Measurements from ENCODE around the gene SPOCK3. TPM values are rescaled to one million over a fixed set of nuclear protein-coding genes. Genes with fewer than 3 reads are reported as not detected.

The SPOCK3 gene
- total RNA-seq, 4 donors from 2014 or later, result 1.3 to 47.5 (median 18.4) TPM

- Histone ChIP-seq H3K4me3 (no peak overlapping the region), H3K9me3 (no peaks in the 10 kb centered on the region), H3K27me3 (peaks cover 0 to 2% of the 10 kb centered on the region in 2 donors), H3K27ac (no peak overlapping the region), H3K36me3 (no peaks in the 10 kb centered on the region), H3K4me1 (no peaks in the 10 kb centered on the region)
- no peak for TF ChIP-seq CTCF (IDR thresholded peaks at IDR 0.05)
- no peak for TF ChIP-seq POLR2A (IDR thresholded peaks at IDR 0.05)
- no peak for DNase-seq
- intact Hi-C loops (cut with DNase I; ENCODE audit: low total_unique reads), result no loop called here
Observed at GRCh38 chr4:167230744-167231143, 3.5 kb downstream of the SPOCK3 start.

- TF ChIP-seq POLR2A (IDR thresholded peaks at IDR 0.05), result no peak
- Histone ChIP-seq H3K9me3 (no peaks in the 10 kb centered on the region), H3K4me1 (no peaks in the 10 kb centered on the region), H3K36me3 (no peaks in the 10 kb centered on the region), H3K27ac (no peak overlapping the region), H3K27me3 (no peaks in the 10 kb centered on the region), H3K4me3 (no peak overlapping the region)
- DNase-seq, result no peak
- intact Hi-C loops (cut with DNase I; ENCODE audit: low total_unique reads), result no loop called here
Observed at GRCh38 chr4:167222099-167222498, 12.2 kb downstream of the SPOCK3 start.

- TF ChIP-seq CTCF (IDR thresholded peaks at IDR 0.05) (no peak), POLR2A (IDR thresholded peaks at IDR 0.05) (no peak)
- intact Hi-C loops (cut with DNase I; ENCODE audit: low total_unique reads), result no loop called here
- no peak overlapping the region for H3K27ac ChIP-seq
- H3K9me3 ChIP-seq, result no peaks in the 10 kb centered on the region
- no peaks in the 10 kb centered on the region for H3K27me3 ChIP-seq
- no peaks in the 10 kb centered on the region for H3K36me3 ChIP-seq
- no peaks in the 10 kb centered on the region for H3K4me1 ChIP-seq
- no peak overlapping the region for H3K4me3 ChIP-seq
- DNase-seq, result no peak
Observed at GRCh38 chr4:167221084-167221483, 13.2 kb downstream of the SPOCK3 start.

GRCh38 chr4:167218022-167218608 is 16.2 kb downstream of the SPOCK3 start:
- no peaks in the 10 kb centered on the region for H3K9me3 ChIP-seq
- no peak for TF ChIP-seq CTCF (IDR thresholded peaks at IDR 0.05)
- TF ChIP-seq POLR2A (IDR thresholded peaks at IDR 0.05), result no peak
- no peak for DNase-seq
- intact Hi-C loops (cut with DNase I; ENCODE audit: low total_unique reads), result no loop called here
- H3K36me3 ChIP-seq, result no peaks in the 10 kb centered on the region
- H3K4me1 ChIP-seq, result no peaks in the 10 kb centered on the region
- H3K27ac ChIP-seq, result no peak overlapping the region
- H3K27me3 ChIP-seq, result no peaks in the 10 kb centered on the region
- H3K4me3 ChIP-seq, result no peak overlapping the region

GRCh38 chr4:167216783-167217182 is 17.5 kb downstream of the SPOCK3 start:
- H3K4me3 ChIP-seq, result no peak overlapping the region
- H3K27me3 ChIP-seq, result no peaks in the 10 kb centered on the region
- no peak for DNase-seq
- H3K27ac ChIP-seq, result no peak overlapping the region
- no peak for TF ChIP-seq CTCF (IDR thresholded peaks at IDR 0.05)
- no peak for TF ChIP-seq POLR2A (IDR thresholded peaks at IDR 0.05)
- no peaks in the 10 kb centered on the region for H3K4me1 ChIP-seq
- no peaks in the 10 kb centered on the region for H3K36me3 ChIP-seq
- intact Hi-C loops (cut with DNase I; ENCODE audit: low total_unique reads), result no loop called here
- no peaks in the 10 kb centered on the region for H3K9me3 ChIP-seq

GRCh38 chr4:167210166-167210565 is 24.1 kb downstream of the SPOCK3 start:
- intact Hi-C loops (cut with DNase I; ENCODE audit: low total_unique reads), result no loop called here
- no peaks in the 10 kb centered on the region for H3K9me3 ChIP-seq
- TF ChIP-seq CTCF (IDR thresholded peaks at IDR 0.05) (no peak), POLR2A (IDR thresholded peaks at IDR 0.05) (no peak)
- H3K27ac ChIP-seq, result no peak overlapping the region
- H3K36me3 ChIP-seq, result no peaks in the 10 kb centered on the region
- no peaks in the 10 kb centered on the region for H3K4me1 ChIP-seq
- no peaks in the 10 kb centered on the region for H3K27me3 ChIP-seq
- no peak overlapping the region for H3K4me3 ChIP-seq
- no peak for DNase-seq
